Mammary epithelial cell (primary cell): ENCODE results near the gene METTL6.

ENCODE experiments used
- CTCF ChIP-seq, 2 donors: IDR thresholded peaks in 1 of 2; conservative IDR thresholded peaks in 1 of 2; 2 replicates each; pipeline ENCODE4 v1.5.1; 2011 to 2012; ENCODE audit warnings: inconsistent platforms in 2 of 2, low read length in 2 of 2, mild to moderate bottlenecking in 2 of 2, control low read depth in 1 of 2, low read depth in 1 of 2; ENCODE audit not compliant: insufficient read depth in 1 of 2; ENCODE audit errors: extremely low read depth in 1 of 2
- EZH2 ChIP-seq: IDR thresholded peaks from 2 replicates; pipeline ENCODE4 v1.6.1; 2012; ENCODE audit warnings: low read length, inconsistent platforms, borderline replicate concordance

- TF ChIP-seq CTCF (conservative IDR thresholded peaks at IDR 0.05 in 1 of 2, IDR thresholded peaks at IDR 0.05 in 1 of 2; ENCODE audit: extremely low read depth in 1 of 2, insufficient read depth in 1 of 2, low read depth in 1 of 2, low read length in 2 of 2), result no peak
- no peak for TF ChIP-seq EZH2
Measured at GRCh38 chr3:15467227-15468181, 40.2 kb upstream of the METTL6 start.
